PC-9 (cell line): ENCODE measurements around the gene GTF2H3. TPM values are rescaled to one million over a fixed set of nuclear protein-coding genes. Genes with fewer than 3 reads are reported as not detected.

Source experiments
- BruUV-seq: library from RNA; stranded (reverse); fragments of 400-500 nt; replicated peaks from 2 replicates; lab custom pipeline; 2021; lab: Mats Ljungman, UMichigan
- CTCF ChIA-PET: fragments of 300-600 bp; sonication (Branson Sonifier 250); formaldehyde crosslinking; loops from one replicate; lab custom pipeline; 2022; ENCODE audit warnings: antibody characterized with exemption; lab: Charles Lee
- POLR2A ChIA-PET: fragments of 300-600 bp; sonication (Branson Sonifier 250); formaldehyde crosslinking; loops from one replicate; lab custom pipeline; 2022; ENCODE audit warnings: antibody characterized with exemption; ENCODE audit not compliant: unreplicated experiment; lab: Charles Lee
- DNase-seq, 2 experiments: peaks; one replicate each; pipeline versions ENCODE4 v3.0.0 to v3.0.0-alpha.2; 2015 to 2022; ENCODE audit warnings: mixed read lengths in 1 of 2
- H2AFZ ChIP-seq: fragments of 200-600 bp; sonication (generic); 2 replicates; pipeline ENCODE4 v1.8.1; 2017; ENCODE audit warnings: antibody characterized with exemption
- H3F3A ChIP-seq: fragments of 200-600 bp; sonication (generic); 2 replicates; pipeline ENCODE4 v1.8.1; 2017; ENCODE audit warnings: antibody characterized with exemption, mild to moderate bottlenecking, low read depth; ENCODE audit not compliant: insufficient read depth
- H3K27ac ChIP-seq: fragments of 200-600 bp; sonication (generic); 2 replicates; pipeline ENCODE4 v1.6.1; 2016; ENCODE audit warnings: mixed run types
- H3K27me3 ChIP-seq: fragments of 200-600 bp; sonication (generic); 2 replicates; pipeline ENCODE4 v1.6.1; 2016; ENCODE audit warnings: low read depth, mixed run types; ENCODE audit not compliant: insufficient read depth
- H3K36me3 ChIP-seq: fragments of 200-600 bp; sonication (generic); 2 replicates; pipeline ENCODE4 v1.6.1; 2016; ENCODE audit warnings: low read depth, mixed run types
- H3K4me1 ChIP-seq: fragments of 200-600 bp; sonication (generic); replicated peaks from 2 replicates; pipeline ENCODE4 v1.6.1; 2016; ENCODE audit warnings: mixed run types; ENCODE audit not compliant: insufficient read depth
- H3K4me2 ChIP-seq: fragments of 200-600 bp; sonication (generic); 2 replicates; pipeline ENCODE4 v1.6.1; 2017; ENCODE audit warnings: mixed run types
- H3K4me3 ChIP-seq: fragments of 200-600 bp; sonication (generic); 2 replicates; pipeline ENCODE4 v1.6.1; 2016; ENCODE audit warnings: mixed run types
- H3K79me2 ChIP-seq: fragments of 200-600 bp; sonication (generic); 2 replicates; pipeline ENCODE4 v1.6.1; 2017; ENCODE audit warnings: low read depth, mixed run types
- H3K9me2 ChIP-seq: fragments of 200-600 bp; sonication (generic); 2 replicates; pipeline ENCODE4 v1.8.1; 2017; ENCODE audit warnings: mild to moderate bottlenecking; ENCODE audit not compliant: insufficient read depth
- H3K9me3 ChIP-seq: fragments of 200-600 bp; sonication (generic); 2 replicates; pipeline ENCODE4 v1.8.1; 2016; ENCODE audit warnings: low read depth; ENCODE audit not compliant: insufficient read depth
- H4K20me1 ChIP-seq: fragments of 200-600 bp; sonication (generic); 2 replicates; pipeline ENCODE4 v1.8.1; 2017; ENCODE audit not compliant: insufficient read depth
- EZH2 ChIP-seq: fragments of 200-600 bp; sonication (generic); IDR thresholded peaks from 2 replicates; pipeline ENCODE4 v1.8.0; 2017; ENCODE audit warnings: antibody characterized with exemption, low read depth
- intact Hi-C: fragments of 100-400 bp; cut with micrococcal nuclease; formaldehyde crosslinking; loops from one replicate; pipeline ENCODE4 v1.10.0; 2022; ENCODE audit not compliant: unreplicated experiment
- total RNA-seq: library from RNA; stranded (reverse); gene quantifications from 2 replicates; pipeline ENCODE4 v1.2.3, GENCODE V29; 2021
- TF ChIP-seq, protein P1 (sequence below): fragments of 200-600 bp; sonication (generic); conservative IDR thresholded peaks from 2 replicates; pipeline ENCODE4 v1.6.1; 2017; ENCODE audit warnings: mixed run types, antibody characterized with exemption, mild to moderate bottlenecking, moderate library complexity

Gene GTF2H3
- total RNA-seq, 1 experiment from 2014 or later, result 42.9 TPM

DNA sequence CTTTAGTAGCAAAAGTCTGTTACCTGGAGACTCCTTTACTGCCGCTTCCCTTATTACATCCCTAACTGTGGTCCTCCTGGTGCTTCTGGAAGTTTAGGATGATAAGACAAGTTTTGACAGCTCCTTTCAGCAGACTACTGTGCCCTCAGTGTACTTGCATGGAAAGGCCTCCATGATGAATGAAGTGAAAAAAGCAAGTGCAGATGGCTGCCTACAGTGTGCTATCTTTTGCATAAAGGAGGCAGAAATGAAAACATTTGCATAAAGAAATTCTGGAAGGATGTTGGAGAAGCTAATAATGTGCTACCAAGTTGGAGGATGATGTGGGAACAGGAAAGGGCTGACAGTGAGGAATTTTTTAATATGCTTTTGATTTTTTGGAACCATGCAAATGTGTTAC, 41.8 kb downstream of the GTF2H3 start:
- POLR2A ChIA-PET, result no interaction called here
- H3K27me3 ChIP-seq, result no peaks in the 10 kb centered on the region
- H3K9me3 ChIP-seq, result no peaks in the 10 kb centered on the region
- no TSS peak for BruUV-seq
- no peaks in the 10 kb centered on the region for H4K20me1 ChIP-seq
- H3K27ac ChIP-seq, result no peak overlapping the region
- H3K9me2 ChIP-seq, result no peaks in the 10 kb centered on the region
- intact Hi-C loops, result no loop called here
- no peak overlapping the region for H3K4me2 ChIP-seq
- CTCF ChIA-PET, result no interaction called here
- H2AFZ ChIP-seq, result no peak overlapping the region
- no peaks in the 10 kb centered on the region for H3K79me2 ChIP-seq
- no peaks in the 10 kb centered on the region; the same call in 1 of the 2 replicates for H3F3A ChIP-seq
- DNase-seq, result no peak
- peaks cover 6% of the 10 kb centered on the region; the same call in 1 of the 2 replicates for H3K4me1 ChIP-seq
- TF ChIP-seq, protein P1, sequence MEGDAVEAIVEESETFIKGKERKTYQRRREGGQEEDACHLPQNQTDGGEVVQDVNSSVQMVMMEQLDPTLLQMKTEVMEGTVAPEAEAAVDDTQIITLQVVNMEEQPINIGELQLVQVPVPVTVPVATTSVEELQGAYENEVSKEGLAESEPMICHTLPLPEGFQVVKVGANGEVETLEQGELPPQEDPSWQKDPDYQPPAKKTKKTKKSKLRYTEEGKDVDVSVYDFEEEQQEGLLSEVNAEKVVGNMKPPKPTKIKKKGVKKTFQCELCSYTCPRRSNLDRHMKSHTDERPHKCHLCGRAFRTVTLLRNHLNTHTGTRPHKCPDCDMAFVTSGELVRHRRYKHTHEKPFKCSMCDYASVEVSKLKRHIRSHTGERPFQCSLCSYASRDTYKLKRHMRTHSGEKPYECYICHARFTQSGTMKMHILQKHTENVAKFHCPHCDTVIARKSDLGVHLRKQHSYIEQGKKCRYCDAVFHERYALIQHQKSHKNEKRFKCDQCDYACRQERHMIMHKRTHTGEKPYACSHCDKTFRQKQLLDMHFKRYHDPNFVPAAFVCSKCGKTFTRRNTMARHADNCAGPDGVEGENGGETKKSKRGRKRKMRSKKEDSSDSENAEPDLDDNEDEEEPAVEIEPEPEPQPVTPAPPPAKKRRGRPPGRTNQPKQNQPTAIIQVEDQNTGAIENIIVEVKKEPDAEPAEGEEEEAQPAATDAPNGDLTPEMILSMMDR, result no peak
- no peak for TF ChIP-seq EZH2
- H3K4me3 ChIP-seq, result no peak overlapping the region
- H3K36me3 ChIP-seq, result peaks cover 5% of the 10 kb centered on the region; the same call in 1 of the 2 replicates

DNA sequence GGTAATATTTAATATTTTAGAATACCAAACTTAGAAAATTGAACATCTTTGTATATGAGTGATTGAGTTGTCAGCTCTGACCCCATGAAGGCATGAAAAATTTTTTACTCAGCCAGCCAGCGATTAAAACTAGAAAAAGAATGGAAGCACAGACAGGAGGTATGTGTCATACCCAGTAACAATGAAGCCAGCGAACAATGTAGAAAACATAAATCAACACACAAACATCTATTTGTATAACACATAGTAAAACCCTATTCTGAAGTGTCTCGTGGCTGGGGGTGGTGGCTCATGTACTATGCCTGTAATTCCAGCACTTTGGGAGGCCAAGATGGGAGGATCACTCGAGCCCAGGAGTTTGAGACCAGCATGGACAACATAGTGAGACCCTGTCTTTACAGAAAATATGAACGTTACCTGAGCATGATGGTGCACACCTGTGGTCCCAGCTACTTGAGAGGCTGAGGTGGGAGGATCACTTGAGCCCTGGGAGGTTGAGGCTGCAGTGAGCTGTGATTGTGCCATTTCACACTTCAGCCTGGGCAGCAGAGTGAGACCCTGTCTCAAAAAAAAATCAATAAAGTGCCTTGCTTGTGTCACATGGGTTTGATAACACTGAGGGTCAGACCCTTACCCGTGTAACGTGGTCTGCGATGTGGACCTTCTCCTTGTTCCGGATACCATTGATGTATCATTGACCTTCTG, 43.1 kb downstream of the GTF2H3 start:
- H3F3A ChIP-seq, result no peaks in the 10 kb centered on the region; the same call in 1 of the 2 replicates
- peaks cover 3% of the 10 kb centered on the region; the same call in 1 of the 2 replicates for H3K4me1 ChIP-seq
- H3K9me2 ChIP-seq, result no peaks in the 10 kb centered on the region
- intact Hi-C loops, result no loop called here
- no peak overlapping the region for H3K4me2 ChIP-seq
- CTCF ChIA-PET, result no interaction called here
- H4K20me1 ChIP-seq, result no peaks in the 10 kb centered on the region
- H3K36me3 ChIP-seq, result peaks cover 5% of the 10 kb centered on the region; the same call in 1 of the 2 replicates
- H3K27ac ChIP-seq, result no peak overlapping the region
- H2AFZ ChIP-seq, result no peak overlapping the region
- no peaks in the 10 kb centered on the region for H3K9me3 ChIP-seq
- no TSS peak for BruUV-seq
- no peak for DNase-seq
- POLR2A ChIA-PET, result no interaction called here
- no peaks in the 10 kb centered on the region for H3K79me2 ChIP-seq
- TF ChIP-seq EZH2, result no peak
- TF ChIP-seq, protein P1, result no peak
- H3K27me3 ChIP-seq, result no peaks in the 10 kb centered on the region
- no peak overlapping the region for H3K4me3 ChIP-seq

DNA sequence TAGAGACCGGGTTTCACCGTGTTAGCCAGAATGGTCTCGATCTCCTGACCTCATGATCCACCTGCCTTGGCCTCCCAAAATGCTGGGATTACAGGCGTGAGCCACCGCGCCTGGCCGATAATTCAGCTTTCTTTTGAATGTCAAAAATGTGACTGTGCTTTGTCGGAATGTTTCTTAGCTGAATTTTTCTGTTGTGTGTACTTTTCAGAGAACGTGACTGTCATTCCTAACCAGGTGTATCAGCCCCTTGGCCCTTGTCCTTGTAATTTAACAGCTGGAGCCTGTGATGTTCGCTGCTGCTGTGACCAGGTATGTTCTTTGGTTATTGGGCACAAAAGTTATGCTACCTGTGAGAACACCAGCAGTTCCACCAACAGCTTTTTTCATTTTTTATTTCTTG, 45.4 kb downstream of the GTF2H3 start:
- Histone ChIP-seq H4K20me1 (no peaks in the 10 kb centered on the region), H3K4me1 (no peaks in the 10 kb centered on the region), H3K9me3 (no peaks in the 10 kb centered on the region), H3K36me3 (no peaks in the 10 kb centered on the region), H3K79me2 (no peaks in the 10 kb centered on the region), H3K27ac (no peak overlapping the region), H3F3A (no peaks in the 10 kb centered on the region), H3K4me3 (no peak overlapping the region), H3K27me3 (no peaks in the 10 kb centered on the region), H3K9me2 (no peaks in the 10 kb centered on the region), H3K4me2 (no peak overlapping the region), H2AFZ (no peak overlapping the region)
- ChIA-PET POLR2A (interaction anchor here (0.7 kb wide), 1 partner anchor 1446 kb away, joined by 17 read pairs; no protein-coding TSS in a partner anchor), CTCF (no interaction called here)
- DNase-seq, result no peak
- intact Hi-C loops, result no loop called here
- TF ChIP-seq, protein P1, result no peak
- no peak for TF ChIP-seq EZH2
- BruUV-seq, result no TSS peak
